ENCODE results near the gene POLE.

Gene POLE, protein sequence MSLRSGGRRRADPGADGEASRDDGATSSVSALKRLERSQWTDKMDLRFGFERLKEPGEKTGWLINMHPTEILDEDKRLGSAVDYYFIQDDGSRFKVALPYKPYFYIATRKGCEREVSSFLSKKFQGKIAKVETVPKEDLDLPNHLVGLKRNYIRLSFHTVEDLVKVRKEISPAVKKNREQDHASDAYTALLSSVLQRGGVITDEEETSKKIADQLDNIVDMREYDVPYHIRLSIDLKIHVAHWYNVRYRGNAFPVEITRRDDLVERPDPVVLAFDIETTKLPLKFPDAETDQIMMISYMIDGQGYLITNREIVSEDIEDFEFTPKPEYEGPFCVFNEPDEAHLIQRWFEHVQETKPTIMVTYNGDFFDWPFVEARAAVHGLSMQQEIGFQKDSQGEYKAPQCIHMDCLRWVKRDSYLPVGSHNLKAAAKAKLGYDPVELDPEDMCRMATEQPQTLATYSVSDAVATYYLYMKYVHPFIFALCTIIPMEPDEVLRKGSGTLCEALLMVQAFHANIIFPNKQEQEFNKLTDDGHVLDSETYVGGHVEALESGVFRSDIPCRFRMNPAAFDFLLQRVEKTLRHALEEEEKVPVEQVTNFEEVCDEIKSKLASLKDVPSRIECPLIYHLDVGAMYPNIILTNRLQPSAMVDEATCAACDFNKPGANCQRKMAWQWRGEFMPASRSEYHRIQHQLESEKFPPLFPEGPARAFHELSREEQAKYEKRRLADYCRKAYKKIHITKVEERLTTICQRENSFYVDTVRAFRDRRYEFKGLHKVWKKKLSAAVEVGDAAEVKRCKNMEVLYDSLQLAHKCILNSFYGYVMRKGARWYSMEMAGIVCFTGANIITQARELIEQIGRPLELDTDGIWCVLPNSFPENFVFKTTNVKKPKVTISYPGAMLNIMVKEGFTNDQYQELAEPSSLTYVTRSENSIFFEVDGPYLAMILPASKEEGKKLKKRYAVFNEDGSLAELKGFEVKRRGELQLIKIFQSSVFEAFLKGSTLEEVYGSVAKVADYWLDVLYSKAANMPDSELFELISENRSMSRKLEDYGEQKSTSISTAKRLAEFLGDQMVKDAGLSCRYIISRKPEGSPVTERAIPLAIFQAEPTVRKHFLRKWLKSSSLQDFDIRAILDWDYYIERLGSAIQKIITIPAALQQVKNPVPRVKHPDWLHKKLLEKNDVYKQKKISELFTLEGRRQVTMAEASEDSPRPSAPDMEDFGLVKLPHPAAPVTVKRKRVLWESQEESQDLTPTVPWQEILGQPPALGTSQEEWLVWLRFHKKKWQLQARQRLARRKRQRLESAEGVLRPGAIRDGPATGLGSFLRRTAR (N-terminal part only)

DNA sequence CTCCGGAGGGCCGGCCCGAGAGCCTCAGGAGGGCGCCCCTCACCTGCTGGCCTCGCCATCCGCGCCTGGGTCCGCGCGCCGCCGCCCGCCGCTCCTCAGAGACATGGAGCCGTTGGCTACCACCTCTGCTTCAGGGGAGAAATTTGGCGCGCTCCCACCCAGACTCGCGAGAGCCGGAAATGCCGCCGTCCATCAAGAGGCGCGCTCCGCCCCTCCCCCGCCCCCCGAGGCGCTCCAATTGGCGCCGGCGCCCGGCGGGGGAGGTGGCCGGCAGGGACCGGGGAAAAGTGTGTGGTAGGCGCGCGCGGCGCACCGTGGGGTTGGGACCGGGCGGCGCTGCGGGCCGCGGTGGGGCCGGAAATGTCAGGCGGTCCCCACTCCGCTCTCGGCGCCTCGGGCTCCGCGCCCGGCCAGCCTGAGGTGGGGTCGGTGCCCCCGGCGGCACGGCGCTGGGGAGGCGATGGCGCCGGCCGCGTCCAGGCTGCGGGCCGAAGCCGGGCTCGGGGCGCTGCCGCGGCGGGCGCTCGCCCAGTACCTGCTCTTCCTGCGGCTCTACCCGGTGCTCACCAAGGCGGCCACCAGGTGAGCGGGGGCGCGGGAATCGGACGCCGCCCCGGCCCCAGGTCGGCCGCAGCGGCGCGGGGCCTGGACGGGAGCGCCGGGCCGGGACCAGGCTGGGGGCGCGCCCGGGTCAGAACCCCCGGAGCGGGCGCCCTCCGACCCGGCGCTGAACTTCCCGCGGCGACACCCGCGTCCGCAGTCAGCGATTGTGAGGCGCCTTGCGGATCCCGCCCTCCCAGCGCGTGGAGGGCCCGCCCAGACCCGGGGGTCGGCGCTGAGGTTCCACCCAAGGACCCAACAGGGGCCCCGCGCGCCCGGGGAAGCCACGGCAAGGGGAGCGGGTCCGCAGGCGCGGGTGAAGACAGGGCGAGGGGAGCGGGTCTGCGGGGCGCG lies at the start of gene POLE, which contains the start of gene PXMP2:
TSS of gene POLE (minus strand) at position 132 of the 954 bp plus-strand sequence. CDS start at position 105, 27 bp downstream.
TSS of gene PXMP2 (plus strand) at position 377 of the 954 bp plus-strand sequence. CDS start at position 461, 84 bp downstream.
- DNase-seq: peak; percentile 75

DNA sequence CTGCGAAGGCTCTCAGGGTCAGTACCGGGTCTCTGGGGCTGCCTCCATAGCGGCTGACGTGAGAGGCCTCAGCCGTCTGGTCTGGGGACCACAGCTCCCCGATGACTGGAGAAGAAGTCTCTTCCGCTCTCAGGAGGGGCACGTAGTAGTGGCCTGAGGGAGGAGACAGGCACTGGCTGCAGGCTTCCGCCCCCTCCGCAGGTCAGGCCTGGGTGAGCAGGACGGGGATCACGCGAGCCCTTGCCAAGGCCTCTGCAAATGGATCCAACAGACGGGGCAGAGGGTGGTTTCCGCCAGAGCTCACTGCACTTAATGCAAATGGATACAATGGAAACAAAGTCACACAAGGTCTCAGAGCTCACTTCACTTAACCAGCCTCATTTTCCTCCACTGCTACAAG lies 49.8 kb upstream of the POLE start:
- no peak for DNase-seq

DNA sequence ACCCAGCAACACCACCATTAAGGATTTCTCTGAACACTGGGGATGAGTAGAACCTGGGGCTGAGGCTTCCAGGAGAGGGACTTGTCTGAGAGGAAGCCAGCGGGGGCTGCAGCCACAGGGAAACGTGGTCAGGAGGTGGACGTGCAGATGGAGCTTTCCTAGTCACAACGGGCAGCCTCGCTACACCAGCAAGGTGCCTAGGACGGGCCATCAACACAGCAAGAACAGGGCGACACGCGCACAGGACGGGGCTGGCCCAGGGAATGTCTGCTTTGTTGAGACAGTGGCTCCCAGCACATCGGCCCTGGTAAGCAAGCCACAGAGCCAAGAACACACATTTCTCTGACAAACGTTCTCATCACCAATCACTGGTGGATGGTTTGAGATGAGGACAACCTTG lies 49.2 kb upstream of the POLE start:
- no peak for DNase-seq

DNA sequence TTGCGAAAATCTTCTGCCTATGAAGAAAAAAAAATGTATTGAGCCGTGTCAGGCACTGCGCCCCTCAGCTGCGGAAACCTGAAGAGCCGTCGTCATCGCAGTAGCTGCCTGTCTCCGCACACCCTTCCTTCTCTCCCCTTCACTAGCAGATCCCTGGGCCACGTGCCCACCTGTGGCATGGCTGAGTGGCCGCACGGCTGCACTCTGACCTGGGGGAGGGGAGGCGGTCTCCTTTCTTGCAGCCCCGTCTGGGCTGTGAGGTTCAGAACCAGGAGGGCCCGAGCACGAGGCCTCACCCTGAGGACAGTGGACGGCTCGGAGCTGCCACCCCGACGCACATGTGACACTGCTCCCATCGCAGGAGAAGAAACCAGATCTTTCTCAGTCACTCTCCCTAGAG lies 48.4 kb upstream of the POLE start:
- no peak for DNase-seq

DNA sequence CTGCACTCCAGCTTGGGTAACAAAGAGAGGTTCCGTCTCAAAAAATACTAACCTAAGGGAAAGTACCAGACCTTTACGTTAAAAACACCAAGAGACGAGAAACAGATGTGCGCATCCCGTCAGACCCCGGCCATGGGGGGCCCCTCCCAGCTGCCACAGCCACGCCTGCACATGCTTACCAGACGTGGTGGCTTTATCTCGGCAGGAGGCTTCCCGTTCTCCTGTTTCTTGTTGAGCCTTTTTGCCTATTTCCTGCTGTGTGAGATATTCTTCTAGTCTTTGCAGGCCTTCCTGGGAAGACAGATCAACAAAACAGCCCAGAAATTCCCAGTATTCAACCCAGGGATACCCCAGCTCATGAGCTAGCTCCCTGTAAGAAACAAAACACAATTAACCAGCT lies 47.1 kb upstream of the POLE start:
- DNase-seq: no peak

DNA sequence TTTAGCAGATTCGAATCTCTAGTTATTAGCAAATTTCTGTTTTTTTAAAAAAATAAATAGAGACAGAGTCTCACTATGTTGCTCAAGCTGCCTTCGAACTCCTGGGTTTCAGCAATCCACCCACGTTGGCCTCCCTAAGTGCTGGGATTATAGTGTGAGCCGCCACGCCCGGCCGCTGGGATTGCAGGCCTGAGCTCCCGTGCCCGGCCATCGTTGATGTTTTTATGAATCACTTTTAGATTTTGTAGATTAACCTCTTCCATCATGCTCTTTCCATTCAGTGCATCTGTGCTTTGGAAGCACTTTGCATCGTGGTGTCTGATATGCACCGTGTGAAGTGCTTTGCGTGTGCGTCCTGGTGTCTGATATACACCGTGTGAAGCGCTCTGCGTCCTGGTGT lies 44.4 kb upstream of the POLE start:
- DNase-seq: no peak

DNA sequence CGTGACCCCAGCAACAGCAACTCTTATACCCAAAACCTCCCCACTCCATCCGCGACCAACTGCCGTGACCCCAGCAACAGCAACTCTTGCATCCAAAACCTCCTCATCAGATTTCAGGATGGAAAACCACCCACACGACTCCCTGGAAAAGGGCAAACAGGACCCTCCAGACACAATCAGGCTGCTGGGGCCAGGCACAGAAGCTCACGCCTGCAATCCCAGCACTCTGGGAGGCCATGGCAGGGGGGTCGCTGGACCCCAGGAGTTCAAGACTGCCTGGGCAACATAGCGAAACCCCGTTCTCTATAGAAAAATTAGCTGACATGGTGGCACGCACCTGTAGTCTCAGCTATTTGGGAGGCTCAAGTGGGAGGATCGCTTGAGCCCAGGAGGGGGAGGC lies 43.2 kb upstream of the POLE start:
- no peak for DNase-seq

DNA sequence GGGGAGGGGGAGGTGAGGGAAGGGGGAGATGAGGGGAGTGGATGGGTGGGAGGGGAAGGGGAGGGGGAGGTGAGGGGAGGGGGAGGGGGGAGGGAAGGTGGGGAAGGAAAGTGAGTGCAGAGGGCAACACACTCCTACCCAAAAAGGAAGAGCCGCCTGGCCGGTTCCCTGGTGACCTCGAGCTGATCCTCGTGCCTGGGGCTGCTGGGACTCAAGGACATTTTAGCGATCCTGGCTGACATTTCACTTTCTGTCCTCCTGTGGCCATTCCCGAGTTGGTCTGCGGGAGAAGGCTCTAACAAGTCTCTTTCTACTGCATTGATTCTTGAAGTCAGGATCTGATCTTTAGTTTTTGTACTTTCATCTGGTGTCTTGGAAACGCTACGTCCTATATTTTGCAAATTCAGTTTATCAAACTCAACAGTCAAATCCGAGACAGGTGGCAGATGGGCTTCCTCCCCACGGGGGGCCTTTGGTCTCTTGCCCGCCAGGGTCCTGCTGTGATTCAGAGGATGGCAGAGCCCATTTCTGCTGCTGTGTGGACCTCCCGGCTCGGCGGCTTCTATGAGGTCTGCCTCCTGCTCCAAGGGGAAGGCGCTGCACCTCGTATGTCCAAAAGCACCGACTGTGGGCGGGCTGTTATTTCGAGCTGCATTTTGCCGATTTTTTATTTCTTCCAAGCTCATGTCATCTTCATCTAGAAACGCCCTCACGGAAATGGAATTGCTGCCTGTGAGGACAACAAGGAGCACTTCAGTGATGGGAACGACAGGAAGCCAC lies 42.6 kb upstream of the POLE start:
- DNase-seq: no peak

DNA sequence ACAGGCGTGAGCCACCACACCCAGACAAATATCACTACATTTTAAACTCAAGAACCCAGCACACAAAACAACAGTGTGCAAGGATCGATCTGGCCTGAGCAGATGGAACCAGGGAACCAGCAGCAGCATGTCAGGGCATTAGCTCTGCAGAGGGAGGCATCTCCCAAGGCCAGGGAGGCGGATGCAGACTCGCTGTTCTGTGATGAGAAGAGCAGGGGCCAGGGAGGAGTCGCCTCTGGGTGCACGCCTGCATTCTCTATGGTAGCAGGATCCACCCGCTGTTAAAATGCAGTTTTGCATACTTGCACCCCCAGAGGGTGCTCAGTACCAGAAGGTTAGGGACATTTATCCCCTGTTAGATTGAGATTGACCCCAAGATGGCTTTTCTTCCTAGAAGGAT lies 41.4 kb upstream of the POLE start:
- no peak for DNase-seq

DNA sequence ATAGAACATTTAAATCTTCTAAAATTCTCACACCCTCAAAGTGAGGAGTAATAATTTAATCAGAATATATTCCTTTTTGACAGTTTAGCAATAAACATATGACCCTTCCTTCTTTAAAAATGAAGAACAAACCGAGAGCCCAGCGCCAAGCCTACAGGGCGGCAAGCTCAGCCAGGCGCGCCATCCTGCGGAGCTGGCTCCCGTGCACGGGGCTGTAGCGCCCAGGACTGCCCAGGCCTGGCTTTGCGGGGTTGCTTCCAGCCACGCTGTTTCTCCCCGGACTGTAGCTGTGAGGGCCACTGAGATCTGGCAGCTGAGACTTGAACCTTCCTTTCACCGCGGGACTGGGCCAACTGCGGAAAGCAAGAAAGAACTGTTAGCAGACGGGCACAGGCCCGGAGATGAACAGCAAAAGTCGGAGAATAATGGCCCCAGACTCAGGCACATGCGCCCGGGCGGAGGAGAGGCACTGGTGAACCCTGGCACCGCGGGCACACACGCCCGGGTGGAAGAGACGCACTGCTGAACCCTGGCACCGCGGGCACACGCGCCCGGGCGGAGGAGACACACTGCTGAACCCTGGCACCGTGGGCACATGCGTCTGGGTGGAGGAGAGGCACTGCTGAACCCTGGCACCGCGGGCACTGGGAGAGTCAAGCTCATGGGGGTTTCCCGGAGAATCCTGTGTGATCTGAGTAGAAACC lies 40.1 kb upstream of the POLE start:
- no peak for DNase-seq

DNA sequence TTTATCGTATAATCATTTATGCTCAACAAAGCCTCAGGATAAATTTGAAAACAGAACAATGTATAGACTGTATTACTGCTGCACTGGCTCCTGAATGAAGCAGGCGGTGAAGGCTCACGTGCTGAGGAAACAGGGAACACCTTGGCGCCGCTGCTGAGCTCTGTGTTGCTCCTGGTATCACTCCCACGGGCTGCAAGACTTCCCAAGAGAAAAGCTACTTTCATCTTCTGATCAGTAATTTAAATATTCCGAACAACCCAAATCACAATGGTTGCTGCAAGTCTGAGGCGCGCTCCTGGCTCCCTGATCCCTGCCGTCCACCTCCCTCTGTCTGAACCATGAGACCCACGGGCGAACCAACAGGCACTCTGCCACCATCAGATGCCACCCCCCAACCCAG lies 39.2 kb upstream of the POLE start:
- no peak for DNase-seq

DNA sequence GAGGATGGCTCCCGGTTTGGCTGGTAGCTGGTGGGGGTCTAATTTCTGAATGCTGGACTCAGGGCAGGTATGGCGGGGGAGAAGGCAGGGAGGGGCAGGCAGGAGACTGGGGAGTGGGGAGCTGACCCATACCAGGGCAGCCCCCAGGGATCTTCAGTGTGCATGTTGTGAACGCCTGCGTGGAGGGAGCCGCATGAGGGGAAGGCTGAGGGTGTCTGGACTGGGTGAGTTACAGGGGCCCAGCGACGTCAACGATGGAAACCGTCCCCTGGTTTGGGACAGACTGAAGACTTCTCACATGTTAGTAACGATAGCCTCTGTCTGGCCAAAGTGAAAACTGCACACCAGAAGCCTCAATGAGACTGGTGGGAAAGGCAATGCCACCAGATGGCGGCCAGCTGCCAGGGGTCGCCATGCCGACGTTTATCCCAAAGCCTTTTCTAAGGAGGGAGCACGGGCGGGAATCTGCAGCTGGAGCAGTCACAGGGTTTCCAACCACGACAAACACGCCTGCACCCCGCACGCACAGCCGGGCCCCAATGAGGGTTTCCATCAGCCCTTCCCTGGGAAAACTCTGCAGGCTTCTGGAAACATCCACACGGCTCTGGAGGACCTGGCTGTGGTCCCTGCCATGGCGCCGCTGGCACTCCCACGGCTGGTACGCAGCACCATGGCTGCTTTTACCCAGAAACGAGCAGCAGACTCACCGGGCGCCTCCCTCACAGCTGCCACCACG lies 37.5 kb upstream of the POLE start:
- DNase-seq: no peak

DNA sequence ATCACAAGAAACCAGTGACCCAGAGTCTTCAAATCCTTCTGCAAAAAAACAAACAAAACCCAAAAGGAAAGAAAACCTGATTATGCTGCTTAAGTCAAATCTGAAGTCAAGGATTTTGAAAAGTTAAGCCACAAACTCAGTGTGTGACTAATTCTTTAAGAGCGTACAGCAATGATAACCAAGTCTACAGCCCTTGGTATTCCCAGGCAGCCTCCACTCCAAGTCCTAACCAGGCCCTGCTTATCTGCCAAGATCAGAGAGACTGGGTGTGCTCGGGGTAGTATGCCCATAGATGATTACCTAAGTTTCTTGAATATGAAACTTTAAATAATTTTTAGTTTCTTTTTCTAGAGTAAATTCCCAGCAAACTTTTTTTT lies 36.6 kb upstream of the POLE start:
- no peak for DNase-seq

DNA sequence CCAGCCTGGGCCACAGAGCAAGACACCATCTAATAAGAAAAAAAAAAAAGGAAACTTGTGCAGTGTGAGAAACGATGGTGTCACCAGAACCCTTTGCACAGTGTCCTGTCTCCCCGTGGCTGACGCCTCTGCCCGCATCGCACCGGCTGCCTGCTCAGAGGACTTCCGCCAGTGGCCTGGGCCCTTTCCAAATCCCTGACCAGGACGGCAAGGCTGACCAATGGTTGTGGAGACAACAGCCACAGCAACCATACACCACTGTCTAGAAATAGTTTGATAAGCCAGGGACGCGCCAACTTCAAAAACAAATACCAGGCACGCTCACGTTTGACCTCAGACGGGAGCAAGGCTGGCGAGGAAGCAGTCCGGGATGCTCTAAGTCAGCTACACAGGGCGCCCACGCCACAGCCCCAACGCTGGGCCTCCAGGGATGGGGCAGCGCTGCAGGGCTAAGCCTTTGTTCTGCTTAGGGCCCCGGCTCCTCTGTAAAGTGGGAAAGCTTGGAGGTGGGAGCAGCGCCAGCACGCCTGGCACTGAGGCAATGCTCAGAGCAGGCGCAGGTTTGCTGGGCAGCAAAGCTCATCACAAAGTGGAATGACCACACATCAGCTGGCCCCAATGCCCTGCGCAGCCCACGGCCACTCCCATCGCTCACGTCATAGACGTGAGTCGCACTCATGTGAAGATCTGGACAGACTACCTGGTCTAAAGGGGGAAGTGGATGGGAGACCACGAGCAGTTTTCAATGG lies 36.0 kb upstream of the POLE start:
- DNase-seq: no peak

DNA sequence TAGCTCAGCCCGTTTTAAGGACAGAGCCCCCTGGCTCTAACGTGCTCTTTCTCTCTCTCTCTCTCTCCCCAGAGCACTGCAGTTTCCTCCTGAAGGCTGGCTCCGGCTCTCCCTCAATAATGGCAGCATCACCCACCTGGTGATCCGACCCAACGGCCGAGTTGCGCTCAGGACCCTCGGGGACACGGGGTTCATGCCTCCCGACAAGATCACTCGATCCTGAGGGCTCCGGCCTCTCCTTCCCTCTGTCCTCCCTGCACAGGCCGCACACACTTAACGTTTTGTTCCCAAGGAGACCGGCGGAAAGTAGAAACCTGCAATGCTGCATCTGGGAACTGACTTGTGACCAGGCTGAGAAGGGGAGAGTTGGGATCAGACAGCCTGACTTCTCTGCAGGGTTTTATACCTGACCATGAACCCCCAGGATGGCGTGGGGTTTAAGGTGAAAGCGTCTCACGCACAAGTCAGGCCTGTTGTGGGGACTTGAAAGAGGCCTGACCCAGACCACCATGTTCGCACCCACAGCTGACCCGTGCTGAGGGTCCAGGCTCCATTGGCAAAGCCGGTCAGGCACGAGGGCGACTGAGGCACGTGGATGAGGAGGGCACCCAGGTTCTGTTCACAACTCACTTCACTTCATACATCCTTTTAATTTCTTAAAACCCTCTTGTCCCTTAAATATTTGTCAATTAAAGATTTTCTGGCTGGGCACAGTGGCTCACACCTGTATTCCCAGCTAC lies 33.6 kb upstream of the POLE start:
- no peak for DNase-seq

DNA sequence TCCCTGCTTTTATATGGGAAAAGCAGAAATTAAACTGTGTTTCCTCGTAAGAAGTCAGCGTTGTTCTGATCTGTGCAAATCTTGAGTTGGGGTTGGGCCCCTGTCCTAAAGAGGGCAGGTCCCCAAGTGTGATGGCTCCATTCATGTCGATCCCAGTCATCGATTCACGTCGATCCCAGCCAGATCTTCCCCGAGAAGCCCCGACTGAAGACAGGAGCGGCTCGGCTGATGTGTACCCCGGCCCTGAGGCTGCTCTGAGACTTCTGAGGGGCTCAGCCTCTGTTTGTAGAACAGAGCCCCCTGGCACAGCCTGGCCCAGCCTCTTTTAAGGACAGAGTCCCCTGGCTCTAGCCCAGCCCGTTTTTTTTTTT lies 32.8 kb upstream of the POLE start:
- no peak for DNase-seq

DNA sequence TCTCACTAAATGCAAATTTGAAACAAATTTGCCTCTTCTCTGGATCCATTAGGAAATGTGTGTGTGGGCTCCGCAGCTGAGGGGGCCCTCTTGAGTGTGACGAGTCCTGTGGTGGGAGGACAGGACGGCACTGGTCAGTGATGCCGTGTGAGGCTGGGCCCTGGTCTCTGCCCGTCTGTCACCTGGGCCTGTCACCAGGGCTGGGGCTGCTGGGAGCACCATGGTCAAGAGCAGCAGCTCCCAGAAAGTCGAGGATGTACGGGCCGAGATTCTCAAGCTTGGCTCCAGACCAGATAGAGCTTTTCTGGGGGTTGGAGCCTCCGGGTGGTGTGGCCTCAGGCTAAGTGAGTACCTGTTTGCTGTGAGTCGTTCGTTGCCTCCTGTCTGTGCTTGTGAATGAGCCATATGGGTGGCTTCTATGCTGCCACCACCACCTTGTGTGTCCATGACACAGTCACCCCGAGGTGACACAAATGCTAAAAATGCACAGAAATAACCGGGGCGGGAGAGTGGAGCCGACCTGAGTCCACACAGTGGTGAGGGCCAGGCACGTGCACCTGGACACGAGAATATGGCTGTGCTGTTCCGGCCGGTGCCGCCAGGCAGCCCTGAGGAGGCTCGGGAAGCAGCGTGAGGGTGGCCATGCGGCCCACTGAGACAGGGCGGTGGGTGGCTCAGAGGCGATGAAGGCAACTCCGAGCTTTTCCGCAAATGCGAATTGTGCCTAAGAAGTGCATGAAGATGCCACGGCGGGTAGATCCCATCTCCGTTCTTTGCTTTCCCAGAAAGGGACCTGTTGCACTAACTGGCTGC lies 32.2 kb upstream of the POLE start:
- DNase-seq: no peak

Data from NCI-H187 treated with DMSO at 0.1 percent for 48 hours (cell line).